SK-N-SH (cell line): ENCODE data around the gene CABP4. TPM values are rescaled to one million over a fixed set of nuclear protein-coding genes. Genes with fewer than 3 reads are reported as not detected.

Experiments
- CTCF ChIA-PET: fragments of 300-600, 350-600 bp; formaldehyde crosslinking; extraction: SDS; loops from one replicate; lab custom pipeline; 2021; lab: Yijun Ruan, JAX
- POLR2A ChIA-PET: fragments of 350-600 bp; sonication (Branson Sonifier 250); formaldehyde crosslinking; extraction: SDS; loops from one replicate; lab custom pipeline; 2020; ENCODE audit warnings: antibody characterized with exemption, inconsistent platforms; lab: Yijun Ruan, JAX
- DNase-seq: peaks from one replicate; pipeline ENCODE4 v3.0.0; 2012
- H2AFZ ChIP-seq: fragments of 200-600 bp; sonication (generic); 2 replicates; pipeline ENCODE4 v1.8.1; 2016; ENCODE audit warnings: antibody characterized with exemption, mild to moderate bottlenecking, low read depth
- H3F3A ChIP-seq: fragments of 200-600 bp; sonication (generic); replicated peaks from 2 replicates; pipeline ENCODE3; 2016; ENCODE audit warnings: antibody characterized with exemption, mild to moderate bottlenecking; ENCODE audit not compliant: insufficient read depth
- H3K27ac ChIP-seq, 2 experiments: fragments of 200-500 bp in 1 of 2; fragments of 200-600 bp in 1 of 2; sonication (Bioruptor generic) in 1 of 2; sonication (generic), shearing (Covaris generic) in 1 of 2; 2 replicates each; pipeline versions ENCODE4 v1.5.1 to v1.6.1; 2014 to 2016; ENCODE audit warnings: low read depth in 2 of 2, inconsistent platforms in 1 of 2, low read length in 1 of 2, mild to moderate bottlenecking in 1 of 2, mixed read lengths in 1 of 2
- H3K27me3 ChIP-seq: fragments of 200-600 bp; sonication (generic), shearing (Covaris generic); 2 replicates; pipeline ENCODE4 v1.6.1; 2016; ENCODE audit warnings: mixed run types; ENCODE audit not compliant: insufficient read depth
- H3K36me3 ChIP-seq, 2 experiments: fragments of 200-500 bp in 1 of 2; fragments of 200-600 bp in 1 of 2; sonication (Bioruptor generic) in 1 of 2; sonication (generic) in 1 of 2; replicated peaks in 1 of 2; 2 replicates each; pipeline versions ENCODE3 to v1.5.1; 2014 to 2016; ENCODE audit warnings: low read length in 1 of 2, mild to moderate bottlenecking in 1 of 2; ENCODE audit not compliant: insufficient read depth in 2 of 2, control insufficient read depth in 1 of 2
- H3K4me1 ChIP-seq, 2 experiments: fragments of 200-500 bp in 1 of 2; fragments of 200-600 bp in 1 of 2; sonication (Bioruptor generic) in 1 of 2; sonication (generic), shearing (Covaris generic) in 1 of 2; 2 replicates each; pipeline versions ENCODE4 v1.5.1 to v1.6.1; 2014 to 2016; ENCODE audit warnings: low read depth in 1 of 2, low read length in 1 of 2, mixed run types in 1 of 2; ENCODE audit not compliant: insufficient read depth in 2 of 2, control insufficient read depth in 1 of 2
- H3K4me2 ChIP-seq: fragments of 200-600 bp; sonication (generic), shearing (Covaris generic); 2 replicates; pipeline ENCODE4 v1.6.1; 2017; ENCODE audit warnings: mixed run types
- H3K4me3 ChIP-seq, 2 experiments: fragments of 200-500 bp in 1 of 2; fragments of 200-600 bp in 1 of 2; sonication (Bioruptor generic) in 1 of 2; sonication (generic), shearing (Covaris generic) in 1 of 2; 2 replicates each; pipeline versions ENCODE4 v1.5.1 to v1.8.1; 2014 to 2016; ENCODE audit warnings: low read depth in 2 of 2, inconsistent platforms in 1 of 2, low read length in 1 of 2, mild to moderate bottlenecking in 1 of 2, mixed read lengths in 1 of 2, moderate library complexity in 1 of 2
- H3K79me2 ChIP-seq: fragments of 200-600 bp; sonication (generic); 2 replicates; pipeline ENCODE4 v1.8.1; 2017; ENCODE audit warnings: mild to moderate bottlenecking; ENCODE audit not compliant: insufficient read depth
- H3K9ac ChIP-seq: fragments of 200-600 bp; sonication (generic); 2 replicates; pipeline ENCODE4 v1.6.1; 2017; ENCODE audit warnings: mixed run types
- H3K9me2 ChIP-seq: fragments of 200-600 bp; sonication (generic); 2 replicates; pipeline ENCODE4 v1.6.1; 2017; ENCODE audit warnings: mixed run types
- H3K9me3 ChIP-seq: fragments of 200-600 bp; sonication (generic); 2 replicates; pipeline ENCODE4 v1.6.1; 2017; ENCODE audit warnings: mixed run types, mild to moderate bottlenecking, moderate library complexity
- H4K20me1 ChIP-seq: fragments of 200-600 bp; sonication (generic); 2 replicates; pipeline ENCODE4 v1.6.1; 2017; ENCODE audit warnings: mild to moderate bottlenecking, mixed run types; ENCODE audit not compliant: insufficient read depth
- CTCF ChIP-seq: fragments of 200-600 bp; sonication (generic); IDR thresholded peaks from 2 replicates; pipeline ENCODE4 v1.6.1; 2017; ENCODE audit warnings: antibody characterized with exemption, mild to moderate bottlenecking, moderate library complexity
- FOXM1 ChIP-seq: IDR thresholded peaks from 2 replicates; pipeline ENCODE4 v1.4.0; 2012; ENCODE audit warnings: low read depth, mild to moderate bottlenecking
- JUND ChIP-seq: IDR thresholded peaks from 2 replicates; pipeline ENCODE4 v1.4.0; 2012
- MAX ChIP-seq: IDR thresholded peaks from 2 replicates; pipeline ENCODE4 v1.4.0; 2012; ENCODE audit warnings: low read depth
- MXI1 ChIP-seq: IDR thresholded peaks from 2 replicates; pipeline ENCODE4 v1.6.1; 2012; ENCODE audit warnings: mild to moderate bottlenecking, low read depth, low read length, improper control_type of control experiment
- NRF1 ChIP-seq: IDR thresholded peaks from 2 replicates; pipeline ENCODE4 v1.6.1; 2012; ENCODE audit warnings: low read depth, mild to moderate bottlenecking, low read length
- RAD21 ChIP-seq: IDR thresholded peaks from 2 replicates; pipeline ENCODE4 v1.6.1; 2012; ENCODE audit warnings: mild to moderate bottlenecking, low read length
- REST ChIP-seq: IDR thresholded peaks from 2 replicates; pipeline ENCODE4 v1.6.1; 2012; ENCODE audit warnings: mild to moderate bottlenecking, low read depth, low read length, moderate library complexity
- RFX5 ChIP-seq: IDR thresholded peaks from 2 replicates; pipeline ENCODE4 v1.6.1; 2012; ENCODE audit warnings: mild to moderate bottlenecking, improper control_type of control experiment, low read length
- RXRA ChIP-seq: IDR thresholded peaks from 2 replicates; pipeline ENCODE4 v1.4.0; 2012; ENCODE audit warnings: low read depth, mild to moderate bottlenecking, borderline replicate concordance
- TCF12 ChIP-seq: IDR thresholded peaks from 2 replicates; pipeline ENCODE4 v1.4.0; 2012
- TEAD4 ChIP-seq: IDR thresholded peaks from 2 replicates; pipeline ENCODE4 v1.4.0; 2012; ENCODE audit warnings: mild to moderate bottlenecking, borderline replicate concordance; ENCODE audit not compliant: insufficient read depth
- USF1 ChIP-seq: IDR thresholded peaks from 2 replicates; pipeline ENCODE4 v1.4.0; 2012; ENCODE audit warnings: low read depth, borderline replicate concordance
- USF2 ChIP-seq: fragments of 150-350 bp; IDR thresholded peaks from 2 replicates; pipeline ENCODE4 v1.6.1; 2017; ENCODE audit warnings: antibody characterized with exemption, low read length, low read depth, borderline replicate concordance
- ZBTB33 ChIP-seq: IDR thresholded peaks from 2 replicates; pipeline ENCODE4 v1.4.0; 2012; ENCODE audit warnings: low read depth, borderline replicate concordance
- WGBS: methylation state at CpG from one replicate; pipeline ENCODE4 v1.1.6; 2017; ENCODE audit warnings: low lambda C conversion rate; 5-methylcytosine and 5-hydroxymethylcytosine counted together
- polyA plus RNA-seq, 3 experiments: library from polyadenylated mRNA; depleted of rRNA; stranded (reverse); fragments of >200 nt; gene quantifications; 2 replicates each; pipeline ENCODE4 v1.2.3, GENCODE V29; 2012

Gene CABP4
- polyA plus RNA-seq, 1 of the 3 experiments (the other 2 are of a cell fraction) = not detected

GRCh38 chr11:67407688-67408163, 47.4 kb upstream of the CABP4 start:
- H3K27ac ChIP-seq = no peak overlapping the region
- H3F3A ChIP-seq = no peaks in the 10 kb centered on the region
- TF ChIP-seq RAD21 = no peak
- TF ChIP-seq MXI1 = no peak
- TF ChIP-seq RFX5 = no peak
- no peak for TF ChIP-seq ZBTB33
- TF ChIP-seq FOXM1 = no peak
- no peak for TF ChIP-seq MAX
- TF ChIP-seq CTCF = no peak
- no peak for TF ChIP-seq JUND
- TF ChIP-seq TCF12 = no peak
- TF ChIP-seq NRF1 = no peak
- TF ChIP-seq RXRA = no peak
- no peak for TF ChIP-seq REST
- no peak for TF ChIP-seq USF1
- TF ChIP-seq USF2 = no peak
- no peak for TF ChIP-seq TEAD4
- ChIA-PET POLR2A (no interaction called here), CTCF (interaction anchor here (1.0 to 1.6 kb wide), 2 partner anchors 25 to 99 kb away, joined by 3 to 4 read pairs; no protein-coding TSS in a partner anchor)
- H3K27me3 ChIP-seq = no peaks in the 10 kb centered on the region
- no peak overlapping the region for H3K9ac ChIP-seq
- H2AFZ ChIP-seq = no peak overlapping the region
- H3K4me3 ChIP-seq = no peak overlapping the region
- no peaks in the 10 kb centered on the region for H4K20me1 ChIP-seq
- no peaks in the 10 kb centered on the region for H3K79me2 ChIP-seq
- no peaks in the 10 kb centered on the region for H3K36me3 ChIP-seq
- no peaks in the 10 kb centered on the region for H3K4me1 ChIP-seq
- 71% methylated on average over 11 of the region's 12 CpGs for WGBS
- no peak for DNase-seq
- no peaks in the 10 kb centered on the region for H3K9me2 ChIP-seq
- no peaks in the 10 kb centered on the region for H3K9me3 ChIP-seq
- H3K4me2 ChIP-seq = no peak overlapping the region
